IMR-90 (cell line): ENCODE results near the gene PPP1R13L. TPM values are rescaled to one million over a fixed set of nuclear protein-coding genes. Genes with fewer than 3 reads are reported as not detected.

Source experiments
- ATAC-seq: fragments of 200-7000 bp; cut with Tn5 transposase; 2 replicates; pipeline ENCODE4 v1.9.1; 2020; ENCODE audit warnings: low read depth, mild to moderate bottlenecking, moderate library complexity
- BruUV-seq: library from RNA; stranded (reverse); fragments of 400-500 nt; replicated peaks from 2 replicates; lab custom pipeline; 2021; lab: Mats Ljungman, UMichigan
- CTCF ChIA-PET: fragments of 300-600 bp; formaldehyde crosslinking; extraction: SDS; loops from one replicate; lab custom pipeline; 2021; ENCODE audit warnings: antibody characterized with exemption; lab: Yijun Ruan, JAX
- POLR2A ChIA-PET: fragments of 300-600 bp; sonication (Branson Sonifier 250); formaldehyde crosslinking; loops from one replicate; lab custom pipeline; 2022; ENCODE audit warnings: antibody characterized with exemption; ENCODE audit not compliant: unreplicated experiment; lab: Charles Lee
- DNase-seq: peaks from one replicate; pipeline ENCODE4 v3.0.0; 2013
- H2AFZ ChIP-seq: replicated peaks from 2 replicates; pipeline ENCODE3; 2013; ENCODE audit warnings: low read length, mild to moderate bottlenecking; ENCODE audit not compliant: poor library complexity
- H2AK5ac ChIP-seq: 2 replicates; pipeline ENCODE4 v1.6.1; 2013; ENCODE audit warnings: low read depth, low read length, inconsistent platforms
- H2AK9ac ChIP-seq: replicated peaks from 2 replicates; pipeline ENCODE3; 2013; ENCODE audit warnings: mild to moderate bottlenecking, low read depth, low read length, moderate library complexity; ENCODE audit not compliant: poor library complexity
- H2BK120ac ChIP-seq: 2 replicates; pipeline ENCODE4 v1.6.1; 2013; ENCODE audit warnings: low read depth, low read length, inconsistent platforms
- H2BK15ac ChIP-seq: 3 replicates; pipeline ENCODE4 v1.6.1; 2013; ENCODE audit warnings: low read depth, low read length, inconsistent platforms
- H2BK20ac ChIP-seq: 2 replicates; pipeline ENCODE4 v1.6.1; 2013; ENCODE audit warnings: low read depth, mild to moderate bottlenecking, inconsistent platforms, low read length, moderate library complexity
- H2BK5ac ChIP-seq: 2 replicates; pipeline ENCODE4 v1.6.1; 2013; ENCODE audit warnings: mild to moderate bottlenecking, low read depth, low read length, inconsistent platforms; ENCODE audit not compliant: poor library complexity, severe bottlenecking
- H3K14ac ChIP-seq: replicated peaks from 2 replicates; pipeline ENCODE4 v1.6.1; 2013; ENCODE audit warnings: low read depth, low read length, inconsistent platforms
- H3K18ac ChIP-seq: 2 replicates; pipeline ENCODE4 v1.6.1; 2013; ENCODE audit warnings: low read depth, low read length, control low read depth
- H3K23ac ChIP-seq: 2 replicates; pipeline ENCODE4 v1.6.1; 2013; ENCODE audit warnings: low read depth, low read length, inconsistent platforms
- H3K27ac ChIP-seq: 2 replicates; pipeline ENCODE4 v1.5.1; 2013; ENCODE audit warnings: mild to moderate bottlenecking, control low read depth, low read length; ENCODE audit not compliant: insufficient read depth
- H3K27me3 ChIP-seq: 2 replicates; pipeline ENCODE4 v1.6.1; 2013; ENCODE audit warnings: low read length; ENCODE audit not compliant: control insufficient read depth, insufficient read depth
- H3K36me3 ChIP-seq: 2 replicates; pipeline ENCODE4 v1.6.1; 2013; ENCODE audit warnings: low read length, mixed read lengths; ENCODE audit not compliant: control insufficient read depth, insufficient read depth
- H3K4ac ChIP-seq: 2 replicates; pipeline ENCODE4 v1.6.1; 2013; ENCODE audit warnings: low read depth, low read length, inconsistent platforms
- H3K4me1 ChIP-seq: 2 replicates; pipeline ENCODE4 v1.6.1; 2013; ENCODE audit warnings: low read length, mixed read lengths; ENCODE audit not compliant: control insufficient read depth, insufficient read depth
- H3K4me2 ChIP-seq: 2 replicates; pipeline ENCODE4 v1.6.1; 2013; ENCODE audit warnings: low read depth, mild to moderate bottlenecking, control low read depth, low read length, moderate library complexity
- H3K4me3 ChIP-seq: 2 replicates; pipeline ENCODE4 v1.5.1; 2013; ENCODE audit warnings: low read depth, mild to moderate bottlenecking, control low read depth, low read length, moderate library complexity; ENCODE audit not compliant: insufficient read depth
- H3K56ac ChIP-seq: 2 replicates; pipeline ENCODE4 v1.6.1; 2013; ENCODE audit warnings: low read length, inconsistent platforms; ENCODE audit not compliant: insufficient read depth; ENCODE audit errors: extremely low read depth
- H3K79me1 ChIP-seq, 2 experiments: 2 replicates each; pipeline ENCODE4 v1.6.1; 2013; ENCODE audit warnings: low read length in 2 of 2, inconsistent platforms in 1 of 2, low read depth in 1 of 2
- H3K9ac ChIP-seq: 2 replicates; pipeline ENCODE4 v1.6.1; 2013; ENCODE audit warnings: low read depth, low read length, control low read depth
- H3K9me1 ChIP-seq: 2 replicates; pipeline ENCODE4 v1.6.1; 2013; ENCODE audit warnings: low read length, inconsistent platforms; ENCODE audit not compliant: insufficient read depth
- H3K9me3 ChIP-seq: 2 replicates; pipeline ENCODE4 v1.6.1; 2013; ENCODE audit warnings: low read length; ENCODE audit not compliant: control insufficient read depth, insufficient read depth
- H4K20me1 ChIP-seq: 2 replicates; pipeline ENCODE4 v1.6.1; 2013; ENCODE audit warnings: low read length, inconsistent platforms; ENCODE audit not compliant: insufficient read depth
- H4K5ac ChIP-seq: 2 replicates; pipeline ENCODE4 v1.6.1; 2013; ENCODE audit warnings: mild to moderate bottlenecking, low read depth, low read length, control low read depth
- H4K8ac ChIP-seq, 2 experiments: 2 replicates each; pipeline ENCODE4 v1.6.1; 2013; ENCODE audit warnings: low read depth in 2 of 2, low read length in 2 of 2, control low read depth in 1 of 2, inconsistent platforms in 1 of 2
- H4K91ac ChIP-seq: 2 replicates; pipeline ENCODE4 v1.6.1; 2013; ENCODE audit warnings: low read depth, low read length, inconsistent platforms; ENCODE audit not compliant: insufficient read depth
- BHLHE40 ChIP-seq: fragments of 150-350 bp; IDR thresholded peaks from 2 replicates; pipeline ENCODE4 v1.6.1; 2016; ENCODE audit warnings: mild to moderate bottlenecking, low read depth, low read length
- ELK1 ChIP-seq: fragments of 150-350 bp; IDR thresholded peaks from 2 replicates; pipeline ENCODE4 v1.6.1; 2016; ENCODE audit warnings: low read depth, mild to moderate bottlenecking, low read length, moderate library complexity, borderline replicate concordance
- FOS ChIP-seq: fragments of 150-350 bp; IDR thresholded peaks from 2 replicates; pipeline ENCODE4 v1.6.1; 2016; ENCODE audit warnings: low read depth, low read length
- MAZ ChIP-seq: IDR thresholded peaks from 2 replicates; pipeline ENCODE4 v1.6.1; 2012; ENCODE audit warnings: low read depth, mild to moderate bottlenecking, low read length, improper control_type of control experiment, moderate library complexity, borderline replicate concordance
- MXI1 ChIP-seq: IDR thresholded peaks from 2 replicates; pipeline ENCODE4 v1.6.1; 2012; ENCODE audit warnings: low read depth, mild to moderate bottlenecking, low read length, moderate library complexity, borderline replicate concordance
- POLR2A ChIP-seq: IDR thresholded peaks from 2 replicates; pipeline ENCODE4 v1.6.1; 2012; ENCODE audit warnings: mild to moderate bottlenecking, low read depth, low read length
- RAD21 ChIP-seq: IDR thresholded peaks from 2 replicates; pipeline ENCODE4 v1.6.1; 2012; ENCODE audit warnings: low read length, improper control_type of control experiment
- RCOR1 ChIP-seq: IDR thresholded peaks from 2 replicates; pipeline ENCODE4 v1.6.1; 2012; ENCODE audit warnings: mild to moderate bottlenecking, low read length, improper control_type of control experiment; ENCODE audit not compliant: insufficient replicate concordance
- WGBS, 2 experiments: methylation state at CpG; one replicate each; pipeline versions ENCODE4 v1.1.5 to v1.1.7; 2013; ENCODE audit warnings: missing lambda C conversion rate in 2 of 2; ENCODE audit not compliant: insufficient read length in 1 of 2; ENCODE audit errors: extremely low coverage in 2 of 2; 5-methylcytosine and 5-hydroxymethylcytosine counted together
- dilution Hi-C: fragments of 300-500 bp; cut with HindIII; formaldehyde crosslinking; loops from one replicate; pipeline ENCODE4 v1.14.3; 2018; ENCODE audit warnings: low sequenced_read_pairs; ENCODE audit not compliant: unreplicated experiment
- in situ Hi-C: fragments of 300-500 bp; cut with MboI; formaldehyde crosslinking; loops from 3 replicates; pipeline ENCODE4 v1.14.3; 2019; ENCODE audit warnings: low sequenced_read_pairs, inconsistent platforms, mixed read lengths
- intact Hi-C: fragments of 100-400 bp; cut with micrococcal nuclease; formaldehyde crosslinking; loops from 2 replicates; pipeline ENCODE4 v1.10.0; 2022
- polyA plus RNA-seq, 3 experiments: library from polyadenylated mRNA; depleted of rRNA; stranded (reverse); fragments of >200 nt; gene quantifications; 2 replicates each; pipeline ENCODE4 v1.2.3, GENCODE V29; 2012; ENCODE audit warnings: low replicate concordance in 1 of 3
- total RNA-seq: library from RNA; depleted of rRNA; stranded (reverse); fragments of >200 nt; gene quantifications from 2 replicates; pipeline ENCODE4 v1.2.3, GENCODE V29; 2012

The PPP1R13L gene
- total and polyA plus RNA-seq, 2 of the 4 experiments (the other 2 are of a cell fraction) = 3.0 to 13.3 TPM

GRCh38 chr19:45423589-45424190 is 18.8 kb upstream of the PPP1R13L start, which contains the start of gene ERCC1:
ERCC1 (minus strand) TSS chr19:45423917; CDS start chr19:45423374, 543 bp downstream.
- Histone ChIP-seq H3K79me1 (peaks cover 14 to 52% of the 10 kb centered on the region in 2 experiments), H2AK9ac (peak within 1 kb of the TSS; percentile 95), H3K9me1 (no peaks in the 10 kb centered on the region; the same call in 1 of the 2 replicates), H2BK120ac (peak within 1 kb of the TSS; percentile 96), H3K27me3 (no peaks in the 10 kb centered on the region), H3K18ac (peak within 1 kb of the TSS; percentile 90), H4K20me1 (no peaks in the 10 kb centered on the region), H3K56ac (peak within 1 kb of the TSS; percentile 97), H3K9me3 (no peaks in the 10 kb centered on the region), H4K5ac (peak within 1 kb of the TSS; percentile 96), H2BK15ac (peak within 1 kb of the TSS; percentile 97), H3K4me1 (peaks cover 5% of the 10 kb centered on the region), H2AFZ (peak within 1 kb of the TSS; percentile 93), H3K36me3 (peaks cover 23% of the 10 kb centered on the region), H3K4ac (peak within 1 kb of the TSS; percentile 99), H2BK5ac (peak within 1 kb of the TSS; percentile 98), H4K91ac (peak within 1 kb of the TSS; percentile 98), H3K4me2 (peak within 1 kb of the TSS; percentile 93), H2AK5ac (peak within 1 kb of the TSS; percentile 99), H3K4me3 (peak within 1 kb of the TSS; percentile 70), H3K27ac (peak within 1 kb of the TSS; percentile 98), H2BK20ac (peak within 1 kb of the TSS; percentile 92), H3K9ac (peak within 1 kb of the TSS; percentile 82), H3K14ac (peak within 1 kb of the TSS; percentile 98), H4K8ac (peak within 1 kb of the TSS; percentile 91 to 99), H3K23ac (peak within 1 kb of the TSS; percentile 99)
- ChIA-PET POLR2A (no interaction called here), CTCF (interaction anchor here (1.0 to 1.5 kb wide), 3 partner anchors 16 to 62 kb away, joined by 4 to 7 read pairs (median 5); no protein-coding TSS in a partner anchor)
- ATAC-seq (peak; percentile 83), DNase-seq (peak; percentile 94)
- in situ Hi-C loops = no loop called here
- intact Hi-C loops = no loop called here
- WGBS, 2 experiments = 0% methylated on average over 21 of the region's 37 CpGs; no CpG with 5 or more reads in 1 of the 2 experiments
- no TSS peak for BruUV-seq
- TF ChIP-seq MAZ (peak; percentile 86), MXI1 (peak; percentile 26; the same call in 1 of the 2 replicates), POLR2A (peak; percentile 88), FOS (no peak), ELK1 (no peak), BHLHE40 (no peak), RCOR1 (no peak), RAD21 (no peak)
- dilution Hi-C loops = no loop called here
